ENCODE data around the gene CADM1.
A peak's percentile ranks its signal among the peaks of the same experiment; 100 is the strongest.
"Not testable (repeated sequence)": the region's sequence is repeated elsewhere in the genome, so short reads cannot be mapped to it uniquely, and the experiment has no call there.

Gene CADM1

GRCh38 chr11:115476463-115477286 is 27.5 kb downstream of the CADM1 start:
- DNase-seq (ENCODE audit: low spot score): no peak

DNA sequence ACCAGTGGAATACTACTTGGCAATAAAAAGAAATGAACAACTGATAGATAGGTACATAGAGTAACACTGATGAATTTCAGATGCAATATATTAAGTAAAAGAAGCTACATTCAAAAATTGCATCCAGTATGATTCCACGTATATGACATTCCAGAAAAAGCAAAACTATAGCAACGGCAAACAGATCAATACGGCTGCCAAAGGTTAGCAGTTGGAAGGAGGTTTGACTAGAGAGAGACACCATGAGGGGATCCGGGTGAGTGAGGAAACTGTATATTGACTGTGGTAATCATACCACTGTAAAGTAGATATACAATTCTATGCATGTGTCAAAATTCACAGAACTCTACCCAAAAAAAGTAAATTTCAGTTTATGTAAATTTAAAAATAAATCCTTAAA is 28.7 kb downstream of the CADM1 start:
- DNase-seq (ENCODE audit: low spot score): no peak

DNA sequence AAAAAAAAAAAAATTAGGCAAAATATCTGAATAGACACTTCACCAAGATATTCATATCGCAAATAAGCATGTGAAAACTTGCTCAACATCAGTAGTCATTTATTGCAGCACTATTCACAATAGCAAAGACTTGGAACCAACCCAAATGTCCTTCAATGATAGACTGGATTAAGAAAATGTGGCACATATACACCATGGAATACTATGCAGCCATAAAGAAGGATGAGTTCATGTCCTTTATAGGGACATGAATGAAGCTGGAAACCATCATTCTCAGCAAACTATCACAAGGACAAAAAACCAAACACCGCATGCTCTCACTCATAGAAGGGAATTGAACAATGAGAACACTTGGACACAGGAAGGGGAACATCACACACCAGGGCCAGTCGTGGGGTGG is 29.9 kb downstream of the CADM1 start:
- not testable (repeated sequence) for DNase-seq (ENCODE audit: low spot score)

- no peak for DNase-seq (ENCODE audit: low spot score)
Measured at GRCh38 chr11:115473167-115473566, 31.0 kb downstream of the CADM1 start.

DNA sequence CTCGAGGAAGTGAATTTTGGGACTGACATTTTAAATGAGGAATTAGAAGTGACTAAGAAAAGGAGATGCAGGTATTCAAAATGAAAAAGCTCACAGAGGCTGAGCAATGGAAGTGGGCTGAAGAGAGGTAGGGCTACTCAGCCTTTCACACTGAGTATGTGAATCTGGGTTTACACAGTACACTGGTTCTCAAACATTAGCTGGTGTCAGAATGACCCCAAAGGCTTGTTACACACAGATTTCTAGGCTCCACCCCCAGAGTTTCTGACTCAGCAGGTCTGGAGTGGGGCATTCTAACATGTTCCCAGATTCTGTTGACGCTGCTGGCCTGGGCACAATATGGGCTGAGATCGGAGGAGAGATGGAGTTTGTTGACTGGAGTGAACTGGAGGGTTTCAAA is 32.8 kb downstream of the CADM1 start:
- peak; percentile 16 for DNase-seq (ENCODE audit: low spot score)

GRCh38 chr11:115470928-115471327 is 33.3 kb downstream of the CADM1 start:
- no peak for DNase-seq (ENCODE audit: low spot score)

GRCh38 chr11:115469361-115469760 is 34.9 kb downstream of the CADM1 start:
- no peak for DNase-seq (ENCODE audit: low spot score)

GRCh38 chr11:115466122-115466521 is 38.1 kb downstream of the CADM1 start:
- DNase-seq (ENCODE audit: low spot score): no peak

- DNase-seq (ENCODE audit: low spot score): peak; percentile 35
Measured at GRCh38 chr11:115464269-115464668, 39.9 kb downstream of the CADM1 start.

GRCh38 chr11:115463606-115464005 is 40.6 kb downstream of the CADM1 start:
- no peak for DNase-seq (ENCODE audit: low spot score)

GRCh38 chr11:115462757-115463156 is 41.5 kb downstream of the CADM1 start:
- no peak for DNase-seq (ENCODE audit: low spot score)

DNA sequence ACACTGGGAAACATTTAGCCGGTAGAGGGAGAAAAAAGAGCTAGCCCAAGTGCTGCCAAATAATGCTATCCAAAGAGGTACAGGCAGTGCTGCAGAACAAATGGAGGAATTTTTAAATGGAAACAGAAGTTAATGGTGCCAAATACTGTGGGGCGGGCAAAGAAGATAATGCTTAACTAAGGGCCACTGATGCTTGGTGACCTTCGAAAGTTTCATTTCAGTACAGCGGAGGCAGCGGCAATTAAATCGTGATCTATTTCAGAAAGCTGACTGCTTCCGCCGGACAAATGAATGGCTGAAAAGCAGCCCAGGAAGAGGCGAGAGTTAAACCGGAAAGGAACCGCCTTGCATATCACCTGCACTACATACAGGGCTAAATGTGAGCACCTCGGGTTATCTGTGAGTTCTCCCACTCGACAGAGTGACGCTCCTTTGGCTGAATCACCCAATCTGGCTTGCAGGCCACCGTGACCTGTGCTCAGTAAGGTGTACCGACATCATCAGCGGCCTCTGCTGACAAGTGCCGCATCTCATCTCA is 42.1 kb downstream of the CADM1 start:
- DNase-seq (ENCODE audit: low spot score): no peak

- no peak for DNase-seq (ENCODE audit: low spot score)
Measured at GRCh38 chr11:115460512-115460911, 43.7 kb downstream of the CADM1 start.

DNA sequence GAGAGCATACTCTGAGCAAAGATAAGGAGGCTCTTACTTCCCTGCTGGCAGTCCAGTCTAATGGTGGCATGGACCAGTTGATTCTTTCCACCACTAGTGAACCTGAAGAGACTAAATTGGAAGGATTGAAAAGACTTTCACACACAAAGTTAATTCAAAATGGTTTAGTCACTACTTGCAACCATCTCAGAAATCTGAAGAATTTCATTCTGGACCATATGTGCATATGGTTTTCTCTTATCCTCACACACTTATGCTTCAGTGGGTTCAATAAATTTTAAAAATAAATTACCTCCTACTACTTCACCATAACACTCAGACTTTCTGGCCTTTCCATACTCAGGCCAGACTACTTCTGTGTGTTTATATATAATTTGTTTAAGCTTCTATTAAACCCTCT is 44.7 kb downstream of the CADM1 start:
- DNase-seq (ENCODE audit: low spot score): peak; percentile 26

GRCh38 chr11:115458877-115459276 is 45.3 kb downstream of the CADM1 start:
- DNase-seq (ENCODE audit: low spot score): no peak

GRCh38 chr11:115456019-115456418 is 48.2 kb downstream of the CADM1 start:
- no peak for DNase-seq (ENCODE audit: low spot score)

DNA sequence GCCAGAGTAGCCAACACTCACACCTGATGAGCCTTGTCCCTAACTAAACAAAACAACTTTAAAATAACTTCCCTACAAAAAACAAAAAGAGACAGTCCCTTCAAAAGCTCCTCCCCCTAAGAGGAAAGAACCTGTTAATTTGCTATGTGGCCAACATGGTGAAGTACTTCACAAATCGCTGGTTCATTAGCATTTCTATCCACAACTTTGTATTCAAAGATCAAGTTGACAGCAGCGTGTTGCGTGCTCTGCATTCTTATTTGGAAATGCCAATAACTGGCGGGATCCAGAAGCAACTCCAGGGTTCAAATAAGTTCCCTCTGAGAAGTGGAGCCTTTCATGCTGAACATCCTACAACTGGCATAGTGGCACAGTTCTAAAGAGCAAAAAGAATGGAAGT is 48.6 kb downstream of the CADM1 start:
- no peak for DNase-seq (ENCODE audit: low spot score)

- DNase-seq (ENCODE audit: low spot score): no peak
Measured at GRCh38 chr11:115454525-115454924, 49.7 kb downstream of the CADM1 start.

DNA sequence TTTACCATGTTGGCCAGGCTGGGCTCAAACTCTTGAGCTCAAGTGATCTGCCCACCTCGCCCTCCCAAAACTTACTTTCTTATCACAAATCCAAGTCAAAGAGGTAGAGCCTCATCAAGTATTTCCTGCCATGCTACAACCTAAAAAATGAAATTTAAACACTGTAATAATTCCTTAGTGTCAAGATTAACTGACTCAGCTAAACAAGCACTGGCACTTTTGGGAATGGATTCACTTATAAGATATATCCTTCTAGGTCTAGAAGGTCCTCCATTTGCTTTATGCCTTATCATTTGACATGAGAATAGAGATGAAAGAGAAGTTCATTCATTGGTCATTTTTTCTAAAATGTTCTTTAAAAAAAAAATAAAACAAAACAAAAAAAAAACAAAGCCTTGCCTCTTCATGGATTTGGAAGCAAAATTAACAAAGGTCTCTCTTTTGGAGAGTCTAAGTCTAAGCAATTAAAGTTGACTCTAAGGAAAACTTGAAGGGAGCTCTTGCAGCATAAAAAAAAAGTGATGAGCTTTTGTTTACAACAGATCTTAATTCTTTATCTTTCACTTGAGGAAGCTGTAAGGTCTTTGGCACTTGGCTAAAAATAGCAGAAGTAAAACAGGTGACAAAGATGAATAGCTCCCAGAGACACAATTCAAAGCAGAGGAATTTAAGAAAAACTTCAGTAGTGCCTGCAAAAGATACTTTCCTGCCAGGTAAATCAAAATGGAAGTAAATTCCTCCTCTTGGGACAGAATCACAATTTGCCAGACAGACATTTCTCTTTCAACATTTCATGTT is 50.3 kb downstream of the CADM1 start:
- DNase-seq (ENCODE audit: low spot score): no peak

DNA sequence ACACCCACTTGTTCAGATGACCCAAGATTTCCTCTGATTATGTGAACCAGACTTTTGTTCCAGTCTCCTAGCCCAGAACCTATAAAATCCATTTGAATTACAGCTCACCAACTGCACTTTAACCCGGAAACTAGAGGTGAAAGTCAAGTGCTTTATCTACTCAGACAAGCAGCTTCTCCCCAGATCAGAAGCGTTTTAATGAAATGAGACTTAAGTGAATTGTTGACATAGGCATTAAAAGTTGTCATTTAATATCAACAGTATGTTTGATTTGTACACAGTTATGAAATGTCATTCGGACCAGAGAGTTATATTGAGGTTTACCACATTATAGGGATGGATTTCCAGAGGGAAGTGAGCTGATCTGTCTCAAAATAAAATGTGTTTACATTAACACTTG is 52.0 kb downstream of the CADM1 start:
- no peak for DNase-seq (ENCODE audit: low spot score)

GRCh38 chr11:115450519-115450918 is 53.7 kb downstream of the CADM1 start:
- DNase-seq (ENCODE audit: low spot score): no peak

- no peak for DNase-seq (ENCODE audit: low spot score)
Measured at GRCh38 chr11:115447273-115447864, 56.8 kb downstream of the CADM1 start.

- no peak for DNase-seq (ENCODE audit: low spot score)
Measured at GRCh38 chr11:115446214-115446613, 58.0 kb downstream of the CADM1 start.

All from AG20443 (cell line).